Nephron progenitor cell (in vitro differentiated cells): Measurements from ENCODE around the gene PCBP2.

Experiments
- DNase-seq: peaks from one replicate; pipeline ENCODE4 v3.0.0; 2021
- H3K27ac Mint-ChIP-seq: 2 replicates; pipeline ENCODE4 v1.8.0; 2021; ENCODE audit warnings: mild to moderate bottlenecking, moderate library complexity, mixed read lengths
- H3K27me3 Mint-ChIP-seq: 2 replicates; pipeline ENCODE4 v1.8.0; 2021; ENCODE audit warnings: mild to moderate bottlenecking, low read depth, mixed read lengths; ENCODE audit not compliant: poor library complexity
- H3K36me3 Mint-ChIP-seq: 2 replicates; pipeline ENCODE4 v1.8.0; 2021; ENCODE audit warnings: low read depth, mixed read lengths
- H3K4me1 Mint-ChIP-seq: 2 replicates; pipeline ENCODE4 v1.8.0; 2021; ENCODE audit warnings: mixed read lengths
- H3K4me3 Mint-ChIP-seq: 2 replicates; pipeline ENCODE4 v1.8.0; 2021; ENCODE audit warnings: mild to moderate bottlenecking, moderate library complexity, mixed read lengths
- H3K9me3 Mint-ChIP-seq: 2 replicates; pipeline ENCODE4 v1.8.0; 2021; ENCODE audit warnings: mild to moderate bottlenecking, moderate library complexity, mixed read lengths
- TF ChIP-seq, protein P1 (sequence below): fragments of 200-600 bp; sonication (generic); IDR thresholded peaks from 2 replicates; pipeline ENCODE4 v1.5.0; 2021; ENCODE audit warnings: antibody characterized with exemption

The PCBP2 gene

DNA sequence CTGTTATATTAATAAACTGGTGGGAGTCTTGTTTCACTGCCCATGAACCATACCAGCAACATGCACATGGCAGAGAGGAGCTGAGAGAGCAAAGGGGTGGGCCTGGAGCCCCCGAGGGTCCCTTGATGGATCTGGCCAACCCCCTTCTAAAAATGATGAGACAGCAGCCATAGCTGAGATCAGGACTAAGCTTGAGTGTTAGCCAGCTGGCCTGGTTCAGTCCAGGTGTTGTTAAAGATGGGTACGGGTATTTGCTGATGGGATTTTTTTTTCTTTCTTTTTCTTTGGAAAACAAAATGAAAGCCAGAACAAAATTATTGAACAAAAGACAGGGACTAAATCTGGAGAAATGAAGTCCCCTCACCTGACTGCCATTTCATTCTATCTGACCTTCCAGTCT lies 16.0 kb downstream of the PCBP2 start:
- TF ChIP-seq, protein P1, sequence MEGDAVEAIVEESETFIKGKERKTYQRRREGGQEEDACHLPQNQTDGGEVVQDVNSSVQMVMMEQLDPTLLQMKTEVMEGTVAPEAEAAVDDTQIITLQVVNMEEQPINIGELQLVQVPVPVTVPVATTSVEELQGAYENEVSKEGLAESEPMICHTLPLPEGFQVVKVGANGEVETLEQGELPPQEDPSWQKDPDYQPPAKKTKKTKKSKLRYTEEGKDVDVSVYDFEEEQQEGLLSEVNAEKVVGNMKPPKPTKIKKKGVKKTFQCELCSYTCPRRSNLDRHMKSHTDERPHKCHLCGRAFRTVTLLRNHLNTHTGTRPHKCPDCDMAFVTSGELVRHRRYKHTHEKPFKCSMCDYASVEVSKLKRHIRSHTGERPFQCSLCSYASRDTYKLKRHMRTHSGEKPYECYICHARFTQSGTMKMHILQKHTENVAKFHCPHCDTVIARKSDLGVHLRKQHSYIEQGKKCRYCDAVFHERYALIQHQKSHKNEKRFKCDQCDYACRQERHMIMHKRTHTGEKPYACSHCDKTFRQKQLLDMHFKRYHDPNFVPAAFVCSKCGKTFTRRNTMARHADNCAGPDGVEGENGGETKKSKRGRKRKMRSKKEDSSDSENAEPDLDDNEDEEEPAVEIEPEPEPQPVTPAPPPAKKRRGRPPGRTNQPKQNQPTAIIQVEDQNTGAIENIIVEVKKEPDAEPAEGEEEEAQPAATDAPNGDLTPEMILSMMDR, result no peak
- H3K4me3 Mint-ChIP-seq, result no peak overlapping the region
- peaks cover 36% of the 10 kb centered on the region for H3K4me1 Mint-ChIP-seq
- H3K9me3 Mint-ChIP-seq, result no peaks in the 10 kb centered on the region
- DNase-seq, result no peak
- H3K36me3 Mint-ChIP-seq, result peaks cover 73% of the 10 kb centered on the region
- peak overlapping the region; percentile 23 for H3K27ac Mint-ChIP-seq
- no peaks in the 10 kb centered on the region for H3K27me3 Mint-ChIP-seq

DNA sequence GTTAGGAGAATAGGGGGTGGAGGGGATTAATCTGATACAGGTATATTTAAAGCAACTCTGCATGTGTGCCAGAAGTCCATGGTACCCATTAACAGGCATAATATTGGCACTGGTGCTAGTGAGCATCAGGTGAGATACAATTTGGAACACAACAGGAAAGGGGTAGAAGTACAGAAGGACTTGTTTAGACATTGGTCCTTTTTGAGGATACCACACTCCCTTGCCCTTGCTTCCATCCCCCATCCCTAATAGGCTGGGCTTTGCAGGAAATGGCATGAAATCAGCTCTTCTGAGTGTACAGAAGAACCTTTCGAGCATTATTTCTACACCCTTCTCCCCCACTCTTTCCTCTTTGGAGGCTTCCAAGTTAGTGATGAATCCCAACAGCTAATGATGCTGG lies 16.4 kb downstream of the PCBP2 start:
- H3K27ac Mint-ChIP-seq, result peak overlapping the region; percentile 87
- DNase-seq, result no peak
- H3K4me1 Mint-ChIP-seq, result peaks cover 36% of the 10 kb centered on the region
- no peak overlapping the region for H3K4me3 Mint-ChIP-seq
- no peaks in the 10 kb centered on the region for H3K27me3 Mint-ChIP-seq
- TF ChIP-seq, protein P1, result no peak
- no peaks in the 10 kb centered on the region for H3K9me3 Mint-ChIP-seq
- peaks cover 71% of the 10 kb centered on the region for H3K36me3 Mint-ChIP-seq

- Mint-ChIP-seq H3K27me3 (no peaks in the 10 kb centered on the region), H3K36me3 (peaks cover 81% of the 10 kb centered on the region), H3K9me3 (no peaks in the 10 kb centered on the region), H3K27ac (peak overlapping the region; percentile 77), H3K4me3 (no peak overlapping the region), H3K4me1 (peaks cover 49% of the 10 kb centered on the region)
- TF ChIP-seq, protein P1, result no peak
- DNase-seq, result no peak
These were observed 20.2 kb downstream of the PCBP2 start for GRCh38 chr12:53472056-53472582.

DNA sequence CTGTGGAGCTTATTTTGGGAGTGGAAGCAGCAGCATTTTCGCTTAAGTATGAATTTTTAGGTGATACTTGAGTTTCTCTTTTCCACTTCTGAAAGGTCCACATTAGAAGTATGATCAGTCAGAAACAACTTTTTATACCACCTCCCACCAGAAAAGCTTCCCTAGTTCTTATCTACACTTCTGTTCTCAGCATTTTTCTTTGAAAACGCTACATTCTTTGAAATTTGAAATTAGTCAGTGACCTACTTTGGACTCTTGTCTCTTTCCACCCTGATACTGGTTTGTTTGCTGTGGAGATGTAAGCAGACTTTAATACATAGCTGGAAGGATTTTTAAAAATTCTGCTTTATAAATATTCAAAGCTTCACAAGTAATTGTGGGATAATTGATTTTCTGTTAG lies 22.2 kb downstream of the PCBP2 start:
- no peaks in the 10 kb centered on the region for H3K27me3 Mint-ChIP-seq
- peaks cover 49% of the 10 kb centered on the region for H3K4me1 Mint-ChIP-seq
- no peaks in the 10 kb centered on the region for H3K9me3 Mint-ChIP-seq
- no peak overlapping the region for H3K4me3 Mint-ChIP-seq
- DNase-seq, result no peak
- peaks cover 72% of the 10 kb centered on the region for H3K36me3 Mint-ChIP-seq
- peak overlapping the region; percentile 86 for H3K27ac Mint-ChIP-seq
- TF ChIP-seq, protein P1, result no peak

DNA sequence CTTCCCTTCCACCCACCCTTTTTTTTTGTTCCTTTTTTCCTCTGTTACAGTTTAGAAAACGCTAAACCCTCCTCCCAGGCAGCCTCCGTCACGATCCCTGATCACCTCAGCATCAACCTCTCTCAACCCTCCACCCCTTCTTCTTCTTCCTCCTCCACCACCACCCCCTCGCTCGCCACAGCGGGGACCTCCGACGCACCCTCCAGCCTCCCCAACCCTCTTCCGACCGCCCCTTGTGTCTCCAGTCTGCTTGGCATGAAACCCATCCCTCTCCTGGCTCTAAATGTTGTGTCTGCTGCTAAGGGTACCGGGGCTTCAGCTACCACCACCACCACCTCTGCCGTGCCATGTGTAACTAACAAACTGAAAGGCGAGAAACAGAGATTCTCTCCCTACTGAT lies 22.9 kb downstream of the PCBP2 start:
- H3K4me1 Mint-ChIP-seq, result peaks cover 49% of the 10 kb centered on the region
- TF ChIP-seq, protein P1, result no peak
- peak overlapping the region; percentile 86 for H3K27ac Mint-ChIP-seq
- peaks cover 79% of the 10 kb centered on the region for H3K36me3 Mint-ChIP-seq
- H3K4me3 Mint-ChIP-seq, result no peak overlapping the region
- DNase-seq, result no peak
- H3K27me3 Mint-ChIP-seq, result no peaks in the 10 kb centered on the region
- H3K9me3 Mint-ChIP-seq, result no peaks in the 10 kb centered on the region

GRCh38 chr12:53476769-53477209 lies 24.9 kb downstream of the PCBP2 start:
- no peak overlapping the region for H3K4me3 Mint-ChIP-seq
- no peaks in the 10 kb centered on the region for H3K9me3 Mint-ChIP-seq
- DNase-seq, result no peak
- peaks cover 70% of the 10 kb centered on the region for H3K36me3 Mint-ChIP-seq
- H3K27ac Mint-ChIP-seq, result no peak overlapping the region
- peaks cover 38% of the 10 kb centered on the region for H3K4me1 Mint-ChIP-seq
- no peaks in the 10 kb centered on the region for H3K27me3 Mint-ChIP-seq
- TF ChIP-seq, protein P1, result peak; percentile 19
